Colon (tissue), 2 donors: Measurements from ENCODE around the gene APOB.

ENCODE experiments used
- FAIRE-seq: peaks from 2 replicates; lab custom pipeline; 2012; peaks lifted over from hg19 to GRCh38; lab: Jason Lieb, UNC
- donor health status: control.
- donor health status: control.

Gene APOB

DNA sequence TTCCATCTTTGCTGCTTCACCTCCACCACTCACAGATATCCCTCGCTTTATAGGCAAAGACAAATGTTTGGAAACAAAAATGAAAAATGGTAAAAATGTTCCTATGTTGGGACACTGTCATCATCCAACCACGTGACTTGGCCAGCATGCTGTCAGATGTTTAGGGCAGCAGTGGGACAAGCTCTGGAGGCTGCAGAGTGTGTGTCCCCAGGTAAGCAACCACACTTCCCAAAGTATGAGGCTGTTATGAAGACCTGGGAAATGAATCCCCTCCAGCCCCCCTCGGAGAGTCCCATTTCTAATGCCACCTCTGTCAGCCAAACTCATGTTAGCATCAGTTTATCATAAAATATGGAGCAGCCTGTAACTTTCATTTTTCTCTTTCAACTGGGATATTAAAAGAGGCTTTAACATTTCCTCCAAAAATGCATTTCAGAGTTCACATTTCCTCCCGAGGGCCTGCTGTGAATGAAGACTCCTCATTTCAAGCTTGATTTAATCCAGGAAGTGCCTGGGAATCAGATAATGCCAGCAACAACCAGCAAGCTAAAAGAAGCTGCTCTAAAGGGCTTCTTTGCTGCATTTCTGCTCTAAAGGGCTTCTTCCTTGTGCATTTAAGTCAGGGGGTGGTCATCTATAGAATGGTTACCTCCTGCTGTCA is 66.2 kb downstream of the APOB start:
- FAIRE-seq: no peak

DNA sequence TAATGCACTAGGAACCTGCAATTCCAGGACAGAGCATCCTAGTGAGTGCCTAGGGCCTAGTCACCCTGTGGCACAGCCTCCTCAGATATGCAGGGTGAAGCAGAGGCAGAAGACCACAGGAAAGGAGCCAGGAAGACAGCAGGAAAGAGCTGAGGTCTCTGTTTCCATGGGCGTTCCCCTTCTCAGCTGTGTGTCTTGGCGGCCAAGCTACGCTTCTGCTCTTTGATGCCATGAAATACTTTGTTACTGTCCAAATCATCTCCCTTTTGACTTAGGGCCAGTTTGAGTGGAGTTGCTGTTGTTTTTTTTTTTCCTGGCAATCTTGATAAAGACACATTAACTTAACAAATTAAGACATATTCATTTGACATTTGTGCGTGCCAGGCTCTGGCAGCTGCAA is 67.3 kb downstream of the APOB start:
- FAIRE-seq: no peak

DNA sequence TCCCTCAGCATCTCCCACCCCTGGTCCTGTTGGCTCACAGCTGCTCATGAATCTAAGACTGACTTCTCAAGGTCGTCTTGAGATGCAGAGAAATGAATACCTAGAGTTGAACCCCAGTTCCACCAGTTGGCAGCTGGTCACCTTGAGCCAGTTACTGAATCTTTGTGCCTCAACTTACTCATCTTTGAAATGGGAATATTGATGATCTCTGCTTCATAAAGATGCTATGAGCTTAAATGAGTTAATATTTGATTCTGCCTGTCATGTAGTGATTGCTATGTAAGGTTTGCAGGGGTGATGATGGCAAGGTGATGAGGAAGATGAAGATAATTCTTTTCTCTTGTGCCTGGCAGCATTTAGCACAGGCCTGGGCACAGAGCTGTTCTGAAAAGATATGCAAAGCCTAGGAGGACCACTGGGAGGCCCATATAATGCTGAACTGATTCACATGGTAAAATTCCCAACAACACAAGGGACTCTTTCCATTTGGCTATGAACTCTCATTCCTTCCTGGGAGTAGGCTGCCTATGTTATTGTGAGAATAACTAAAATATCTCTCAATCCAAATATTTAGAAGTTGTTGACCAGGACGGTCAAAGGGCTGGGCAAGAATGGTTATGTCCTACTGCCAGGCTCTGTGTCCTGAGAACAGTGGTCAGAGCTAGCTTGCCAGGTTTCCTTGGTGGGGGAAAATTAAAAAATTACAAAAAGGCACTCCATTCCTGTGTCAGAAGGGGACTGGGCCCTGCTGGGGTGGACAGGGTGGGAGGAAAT is 70.9 kb downstream of the APOB start:
- no peak for FAIRE-seq

DNA sequence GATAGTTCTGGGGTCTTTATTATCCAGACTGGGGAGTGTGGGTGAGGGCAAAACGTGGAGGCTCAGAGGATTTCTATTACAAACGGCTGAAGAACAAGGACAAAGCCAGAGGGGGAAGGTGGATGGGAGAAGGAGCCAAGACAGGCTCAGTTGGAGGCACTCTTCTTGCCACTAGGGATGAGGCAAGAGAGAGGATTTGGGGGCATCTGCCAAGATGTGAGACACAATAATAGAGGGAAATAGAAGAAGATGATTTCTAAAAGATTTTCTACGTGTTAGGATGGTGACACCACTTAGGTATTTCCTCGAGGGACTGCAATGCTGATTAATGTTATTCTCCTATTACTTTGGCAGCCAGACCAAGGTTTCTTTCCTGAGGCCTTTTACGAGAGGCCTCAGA is 71.8 kb downstream of the APOB start:
- no peak for FAIRE-seq

DNA sequence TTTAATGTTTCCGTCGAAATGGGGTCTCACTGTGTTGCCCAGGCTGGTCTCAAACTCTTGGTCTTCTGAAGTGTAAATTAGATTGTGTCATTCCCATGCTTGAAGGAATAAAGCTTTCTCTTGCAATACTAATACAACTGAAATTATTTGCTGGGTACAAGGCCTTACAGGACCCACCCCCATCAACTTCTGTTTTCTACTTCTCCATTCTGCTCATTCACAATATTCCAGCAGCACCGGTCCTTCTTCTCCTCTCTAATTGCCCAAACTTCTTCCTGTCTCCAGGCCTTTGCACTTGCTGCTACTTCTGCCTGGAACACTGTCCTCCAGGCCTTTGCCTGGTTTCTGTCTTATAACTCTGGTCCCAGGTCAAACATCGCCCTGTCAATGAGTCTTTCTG is 73.8 kb downstream of the APOB start:
- no peak for FAIRE-seq

DNA sequence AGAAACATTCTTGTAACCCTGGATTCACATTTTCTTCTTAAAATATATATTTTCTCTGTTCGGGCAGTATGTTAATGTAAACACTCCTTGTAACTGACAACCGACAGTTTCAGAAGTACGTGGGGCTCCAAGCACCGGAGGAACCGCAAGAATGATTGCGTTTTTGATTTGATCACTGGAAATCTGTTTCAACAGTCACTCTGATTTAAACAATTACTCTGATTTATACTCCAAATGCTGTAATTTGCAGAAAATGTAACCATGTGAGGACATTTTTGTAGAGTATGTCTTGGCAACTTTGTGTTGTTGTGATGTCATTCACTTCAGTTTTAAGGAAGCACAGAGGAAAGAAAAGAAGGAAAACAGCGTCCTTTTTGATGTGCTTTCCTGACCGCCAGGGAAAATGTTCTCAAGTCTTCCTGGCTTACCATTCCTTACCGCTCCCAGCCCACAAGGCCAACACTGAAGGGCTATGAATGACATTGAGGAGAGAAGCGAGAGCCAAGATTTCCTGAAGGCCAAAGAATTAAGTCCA is 77.7 kb downstream of the APOB start:
- no peak for FAIRE-seq

DNA sequence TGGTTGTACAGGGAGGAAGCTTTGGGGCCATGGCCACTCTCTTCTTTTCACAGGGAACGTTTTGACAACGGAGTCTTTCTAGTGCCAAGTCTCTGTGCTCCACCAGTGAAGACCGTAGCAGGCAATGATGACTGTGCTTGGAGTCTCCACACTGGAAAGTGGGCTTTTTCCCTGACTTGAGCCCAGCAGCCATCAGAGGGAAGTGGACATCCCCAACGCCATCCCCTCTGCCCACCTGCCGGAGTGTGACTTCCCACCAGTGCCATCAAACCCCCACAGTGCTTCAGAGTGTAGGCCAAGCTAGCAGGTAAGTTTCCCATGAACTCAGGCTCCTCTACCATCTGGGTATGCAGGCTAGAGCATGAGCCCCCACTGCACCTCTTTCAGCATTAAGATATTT is 78.7 kb downstream of the APOB start:
- no peak for FAIRE-seq

DNA sequence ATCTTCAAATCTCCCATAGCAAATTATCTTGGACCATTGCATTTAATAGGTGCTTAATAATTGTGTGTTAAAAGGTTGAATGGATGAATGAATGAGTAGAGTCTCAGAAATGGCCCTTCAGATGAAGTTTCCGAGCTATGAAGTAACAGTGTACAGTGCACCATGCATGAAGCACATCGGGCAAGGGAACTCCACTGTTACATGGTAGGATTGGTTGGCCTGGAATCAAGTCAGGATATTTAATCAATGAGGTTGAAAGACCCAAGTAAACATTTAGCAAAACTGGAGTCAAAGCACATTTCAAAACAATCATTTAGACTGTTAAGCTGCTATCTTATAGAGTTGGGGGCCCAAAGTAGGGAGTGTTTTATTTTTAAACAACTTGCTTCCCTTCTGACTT is 80.0 kb downstream of the APOB start:
- no peak for FAIRE-seq

DNA sequence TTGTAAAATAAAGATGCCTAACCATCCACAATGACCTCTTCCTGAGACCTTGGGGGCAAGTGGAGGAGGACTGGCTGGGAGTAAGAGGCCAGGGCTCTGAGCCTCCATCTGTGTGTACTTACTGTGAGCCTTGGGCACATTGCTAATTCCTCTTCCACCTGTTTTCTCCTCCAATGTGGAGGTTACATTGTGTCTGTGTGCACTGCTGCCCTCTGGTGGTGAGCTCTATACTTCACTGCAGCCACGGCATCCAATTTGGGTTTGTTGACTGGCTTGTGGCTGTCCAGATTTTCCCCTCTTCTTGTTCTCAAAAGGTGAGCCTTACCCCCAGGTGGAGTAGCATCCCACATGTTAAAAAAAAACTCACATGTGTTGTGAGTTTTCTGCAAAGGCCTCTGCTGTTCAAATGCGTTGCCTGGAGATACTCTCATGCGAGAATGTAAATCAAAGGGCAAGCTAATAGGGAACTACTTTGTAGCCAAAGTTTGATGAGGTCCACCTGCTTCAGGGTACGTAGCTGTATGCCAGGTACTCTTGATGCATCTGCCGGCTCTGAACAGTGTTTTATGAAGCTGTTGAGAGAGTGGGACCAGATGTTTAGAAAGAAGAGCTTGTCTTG is 80.8 kb downstream of the APOB start:
- no peak for FAIRE-seq

DNA sequence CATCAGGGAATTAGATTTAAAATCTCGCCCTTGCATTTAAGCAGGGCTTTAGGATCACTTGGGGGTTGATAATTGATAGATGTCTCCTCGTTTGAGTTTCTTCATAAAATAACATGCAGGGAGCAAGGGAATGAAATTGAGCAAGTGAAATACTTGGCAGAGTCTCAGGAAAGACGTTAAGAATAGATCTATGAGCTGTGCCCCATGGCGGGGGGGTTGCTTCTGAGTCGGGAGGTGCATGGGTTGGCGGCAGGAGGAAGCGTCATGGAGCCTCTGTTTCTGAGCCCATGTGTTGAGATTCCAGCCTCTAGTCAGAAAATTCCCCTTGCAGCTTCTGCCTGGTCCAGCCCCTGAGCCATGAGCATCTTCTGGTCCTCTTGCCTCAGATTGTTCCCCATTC is 82.0 kb downstream of the APOB start:
- no peak for FAIRE-seq

DNA sequence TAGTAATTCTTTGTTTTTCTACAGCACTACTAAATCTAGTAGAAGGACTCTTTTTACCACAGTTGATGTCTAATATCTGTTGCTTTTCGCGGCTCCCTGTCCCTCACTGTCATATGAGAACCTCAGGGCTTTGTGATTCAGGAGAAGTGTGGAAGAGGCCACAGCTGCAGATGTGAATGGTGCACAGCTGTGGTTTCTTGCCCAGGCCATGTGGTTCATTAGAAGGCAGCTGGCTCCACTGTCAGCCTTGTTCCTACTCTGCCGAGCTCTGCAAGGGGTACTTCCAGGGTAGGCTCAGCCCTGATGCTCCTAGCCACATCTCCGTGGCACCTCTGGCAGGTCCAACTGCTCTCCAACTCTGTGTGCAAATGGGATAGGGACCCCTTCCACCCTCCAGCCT is 83.9 kb downstream of the APOB start:
- no peak for FAIRE-seq

DNA sequence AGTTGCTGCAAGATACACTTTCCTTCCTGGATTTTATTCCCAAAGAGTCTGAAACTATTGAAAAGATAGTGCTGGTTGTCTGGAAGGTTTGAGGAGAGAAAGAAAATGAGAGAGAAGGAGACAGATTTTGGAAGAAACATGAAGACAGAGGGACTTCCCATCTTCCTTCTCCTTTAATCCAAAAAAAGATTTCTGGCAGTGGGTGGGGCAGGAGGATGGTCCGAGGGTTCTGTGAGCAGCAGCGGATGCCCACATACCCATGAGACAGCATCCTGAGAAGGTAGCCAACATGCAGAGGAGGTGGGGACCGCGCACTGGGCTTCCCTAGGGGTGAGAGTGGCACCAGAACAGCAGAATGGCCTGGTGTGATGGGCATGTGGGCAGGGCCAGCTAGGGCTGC is 84.6 kb downstream of the APOB start:
- no peak for FAIRE-seq

DNA sequence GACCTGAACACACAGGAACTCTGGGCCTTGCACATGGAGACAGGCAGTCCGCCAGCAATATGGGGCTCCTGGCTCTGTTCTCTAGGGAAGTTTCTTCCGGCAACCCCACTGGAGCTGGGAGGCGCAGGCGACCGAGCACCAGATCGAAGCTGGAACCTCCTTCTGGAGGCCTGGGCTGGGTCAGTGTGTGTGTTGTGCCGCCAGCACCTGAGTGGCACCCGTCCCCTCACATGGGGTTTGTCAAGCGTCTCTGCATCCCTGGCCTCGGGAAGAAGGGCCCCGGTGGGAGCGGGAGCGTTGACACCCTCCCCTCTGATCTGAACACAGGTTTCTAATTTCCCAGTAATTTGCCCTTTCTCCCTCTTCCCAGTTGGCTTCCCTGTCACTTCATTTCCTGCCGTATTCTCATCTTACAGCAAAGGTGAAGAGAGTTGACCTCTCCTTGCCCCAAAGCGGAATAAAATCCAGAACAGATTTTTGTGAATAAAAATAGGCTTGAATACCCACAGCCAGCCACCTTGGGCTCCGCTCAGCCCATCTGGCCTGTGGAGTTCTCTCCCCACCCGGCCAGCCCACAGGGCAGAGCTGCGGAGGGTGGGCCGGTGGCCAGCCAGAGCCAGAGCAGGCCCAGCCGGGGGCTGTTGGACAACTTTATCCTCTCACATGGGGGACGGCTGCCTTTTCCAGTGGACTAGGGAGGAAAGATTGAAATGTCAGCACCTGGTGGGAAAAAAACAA is 85.9 kb downstream of the APOB start:
- no peak for FAIRE-seq

DNA sequence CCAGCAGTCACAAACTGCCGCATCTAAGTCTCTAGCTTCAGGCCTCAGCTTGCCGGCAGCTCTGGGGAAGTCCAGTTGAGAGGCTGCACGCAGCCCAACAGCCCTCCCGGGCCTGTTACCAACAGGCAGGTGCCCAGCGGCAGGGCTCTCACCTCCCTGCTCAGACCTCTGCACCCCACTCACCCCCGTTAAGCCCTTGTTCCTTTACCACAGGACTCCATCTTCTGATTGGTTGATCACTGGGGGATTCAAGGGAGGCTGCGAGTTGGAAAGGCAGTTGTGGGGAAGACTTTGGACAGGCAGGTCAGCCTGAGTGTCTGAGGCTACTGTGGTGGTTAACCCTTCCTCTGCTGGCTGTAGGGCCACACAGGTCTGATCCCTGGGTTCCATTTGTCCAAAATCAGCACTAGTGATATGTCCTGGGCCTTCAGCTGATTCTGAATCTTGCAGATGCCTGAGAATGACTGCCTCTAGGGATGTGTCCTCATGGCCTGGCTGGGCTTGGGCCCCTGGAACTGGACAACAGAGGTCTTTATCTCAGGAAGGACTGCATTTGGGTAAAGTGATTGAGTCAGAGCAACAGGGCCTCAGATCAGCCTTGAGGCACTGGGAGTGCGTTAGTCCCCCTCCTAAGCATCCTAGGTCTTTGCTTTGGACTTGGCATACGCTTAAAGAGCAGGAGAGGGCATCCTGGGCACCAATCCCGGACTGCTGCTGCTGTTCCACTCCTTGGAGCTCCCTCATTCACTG is 88.4 kb downstream of the APOB start:
- no peak for FAIRE-seq

DNA sequence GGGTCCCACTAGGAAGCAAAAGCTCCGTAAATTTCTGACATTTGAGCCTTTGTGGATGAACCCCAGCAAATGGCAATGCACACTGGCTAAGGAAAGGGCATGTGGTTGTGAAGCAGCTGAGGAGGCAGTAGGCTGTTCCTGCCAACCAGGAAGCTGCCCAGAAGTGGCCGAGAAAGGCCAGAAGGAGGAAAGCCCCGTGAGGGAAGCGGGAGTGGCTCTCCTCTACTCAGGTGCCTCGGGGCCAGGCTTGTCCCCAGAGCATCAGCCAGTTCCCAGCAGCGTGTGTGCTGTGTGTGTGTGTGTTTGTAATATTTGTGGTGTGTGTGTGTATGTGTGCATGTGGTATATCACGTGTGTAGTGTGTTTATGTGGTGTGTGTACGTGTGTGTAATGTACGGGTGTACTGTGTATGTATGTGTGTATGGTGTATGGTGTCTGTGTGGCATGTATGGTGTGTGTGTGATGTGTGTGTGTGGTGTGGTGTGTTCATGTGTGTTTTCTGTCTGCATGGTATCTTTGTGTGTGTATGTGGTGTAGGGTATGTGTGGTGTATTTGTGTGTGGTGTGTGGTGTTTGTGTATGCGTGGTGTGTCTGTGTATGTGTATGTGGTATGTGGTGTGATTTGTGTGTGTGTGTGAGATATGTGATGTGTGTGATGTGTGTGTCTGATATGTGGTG is 90.6 kb downstream of the APOB start:
- FAIRE-seq: no peak
